DMS153 treated with DMSO at 0.1 percent for 48 hours (cell line): ENCODE results near the gene R3HDM2.
"Not testable (repeated sequence)": the region's sequence is repeated elsewhere in the genome, so short reads cannot be mapped to it uniquely, and the experiment has no call there.

Experiments used
- DNase-seq: peaks from one replicate; lab custom pipeline; 2025; ENCODE audit not compliant: unreplicated experiment; lab: John Stamatoyannopoulos, UW

The R3HDM2 gene

GRCh38 chr12:57381693-57382220, 49.1 kb downstream of the R3HDM2 start:
- no peak for DNase-seq

DNA sequence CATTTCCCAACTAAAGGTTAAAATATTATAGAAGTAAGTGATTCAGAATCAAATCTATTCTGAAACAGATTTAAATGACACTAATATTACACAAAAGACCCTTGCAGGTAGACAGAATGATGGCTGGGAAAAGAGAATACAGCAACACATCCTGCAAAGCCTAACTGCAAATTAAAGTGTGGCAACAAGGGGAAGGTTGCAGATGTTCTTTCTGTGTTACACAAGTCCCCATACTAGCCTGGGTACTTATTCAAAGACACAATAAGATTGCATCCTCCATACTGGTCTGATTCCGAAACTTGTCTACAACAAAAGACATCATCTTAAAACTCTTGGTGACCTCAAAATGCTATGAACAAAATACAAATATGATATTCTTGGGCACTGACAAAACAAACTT, 50.5 kb downstream of the R3HDM2 start:
- DNase-seq, result no peak

DNA sequence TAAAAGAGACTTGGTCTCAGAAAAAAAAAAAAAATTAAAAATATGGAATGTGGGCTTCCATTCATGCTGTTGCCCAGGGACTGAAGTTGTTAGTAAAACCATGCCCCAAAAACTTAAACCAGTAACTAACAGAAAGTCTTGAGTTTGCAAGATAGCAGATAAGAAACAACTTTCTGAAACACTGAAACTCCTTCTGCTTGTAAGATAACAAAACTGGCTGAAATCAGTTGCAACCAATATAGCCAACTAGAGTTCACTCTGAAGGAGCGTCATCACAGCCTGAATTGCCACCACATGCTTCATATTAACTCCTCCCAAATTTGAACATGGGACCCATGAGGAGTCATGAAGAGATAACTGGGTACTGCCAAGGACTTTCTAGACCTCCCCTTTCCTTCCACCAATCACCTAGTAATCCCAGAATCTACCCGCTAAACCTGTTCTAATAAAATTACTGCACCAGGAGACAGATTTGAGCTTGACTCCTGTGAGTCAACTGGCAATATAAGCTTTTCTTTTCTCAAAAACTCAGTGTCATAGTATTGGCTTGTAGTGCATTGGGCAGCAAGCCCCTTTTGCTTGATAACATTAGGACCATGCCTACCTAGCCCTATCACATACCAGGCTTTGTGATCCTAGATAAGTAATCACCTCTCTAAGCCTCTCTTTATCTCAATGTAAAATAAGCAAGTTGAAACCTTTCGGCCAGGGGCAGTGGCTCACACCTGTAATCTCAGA, 53.6 kb downstream of the R3HDM2 start:
- no peak for DNase-seq

- DNase-seq, result no peak
These were observed 58.6 kb downstream of the R3HDM2 start for GRCh38 chr12:57372233-57372632.

DNA sequence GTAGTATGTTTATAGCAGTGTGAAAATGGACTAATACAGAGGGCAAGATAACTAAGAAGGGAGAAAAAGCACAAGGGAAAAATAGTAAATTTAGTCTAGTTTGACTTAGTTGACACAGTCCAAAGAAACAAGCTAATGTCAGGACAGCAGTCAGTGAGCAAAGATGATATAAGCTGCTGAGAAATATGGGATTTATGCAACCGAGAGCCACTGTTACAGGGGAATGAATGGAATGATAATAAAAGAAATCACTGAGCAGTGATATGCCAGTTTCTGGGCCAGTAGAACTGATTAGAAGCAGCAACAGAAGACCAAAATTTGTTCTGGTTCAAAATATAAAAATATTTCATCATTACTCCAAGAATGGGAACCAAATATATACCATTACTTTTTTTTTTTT, 60.1 kb downstream of the R3HDM2 start:
- DNase-seq, result no peak

- no peak for DNase-seq
These were observed 60.8 kb downstream of the R3HDM2 start for GRCh38 chr12:57370072-57370471.

GRCh38 chr12:57369202-57369601, 61.6 kb downstream of the R3HDM2 start:
- DNase-seq, result no peak

- DNase-seq, result no peak
These were observed 62.3 kb downstream of the R3HDM2 start for GRCh38 chr12:57368349-57369095.

DNA sequence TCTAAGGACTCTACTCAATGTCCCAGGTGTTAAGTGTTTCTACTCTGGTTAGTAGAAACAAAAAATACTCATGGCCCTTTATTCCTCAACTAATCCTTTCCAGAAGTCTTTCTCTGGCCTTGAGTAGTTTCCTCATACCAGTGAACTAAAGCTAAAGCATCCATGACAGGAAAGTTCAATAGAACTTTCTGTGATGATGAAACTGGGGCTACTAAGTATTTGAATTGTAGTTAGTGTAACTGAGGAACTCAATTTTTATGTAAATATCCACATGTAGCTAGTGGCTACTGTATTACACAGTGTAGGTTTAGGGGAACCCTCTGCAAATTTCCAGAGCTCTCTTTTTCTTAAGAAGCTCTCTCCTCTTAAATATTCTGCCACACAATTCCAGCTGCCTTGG, 63.7 kb downstream of the R3HDM2 start:
- no peak for DNase-seq

DNA sequence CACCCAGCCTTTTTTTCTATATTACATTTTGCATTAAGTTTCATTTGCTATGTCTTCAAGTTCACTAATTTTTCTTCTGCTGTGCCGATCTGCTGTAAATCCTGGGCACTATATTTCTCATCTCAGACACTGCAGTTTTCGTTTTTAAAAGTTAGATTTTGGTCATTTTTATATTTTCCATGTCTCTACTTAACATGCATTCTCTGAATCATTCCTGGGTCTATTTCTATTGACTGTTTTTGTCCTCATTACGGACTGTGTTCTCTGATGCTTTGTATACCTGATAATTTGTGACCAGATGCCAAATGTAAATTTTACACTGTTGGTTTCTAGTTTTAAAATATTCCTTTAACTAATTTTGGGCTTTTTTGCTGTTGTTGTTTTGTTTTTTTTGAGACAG, 64.5 kb downstream of the R3HDM2 start:
- DNase-seq, result no peak

DNA sequence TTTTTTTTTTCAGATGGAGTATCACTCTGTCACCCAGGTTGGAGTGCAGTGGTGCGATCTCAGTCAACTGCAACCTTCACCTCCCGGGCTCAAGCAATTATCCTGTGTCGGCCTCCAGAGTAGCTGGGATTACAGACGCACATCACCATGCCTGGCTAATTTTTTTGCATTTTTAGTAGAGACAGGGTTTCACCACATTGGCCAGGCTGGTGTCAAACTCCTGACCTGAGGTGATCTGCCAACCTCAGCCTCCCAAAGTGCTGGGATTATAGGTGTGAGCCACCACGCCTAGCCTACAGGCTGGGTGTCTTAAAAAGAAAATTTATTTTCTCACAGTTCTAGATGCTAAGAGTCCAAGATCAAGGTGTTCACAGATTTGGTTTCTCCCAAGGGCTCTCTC, 66.7 kb downstream of the R3HDM2 start:
- DNase-seq, result not testable (repeated sequence)

- no peak for DNase-seq
These were observed 70.4 kb downstream of the R3HDM2 start for GRCh38 chr12:57360468-57360867.

- no peak for DNase-seq
These were observed 72.2 kb downstream of the R3HDM2 start for GRCh38 chr12:57358646-57359045.

GRCh38 chr12:57355734-57356133, 75.1 kb downstream of the R3HDM2 start:
- no peak for DNase-seq

- no peak for DNase-seq
These were observed 78.7 kb downstream of the R3HDM2 start for GRCh38 chr12:57352166-57352565.

DNA sequence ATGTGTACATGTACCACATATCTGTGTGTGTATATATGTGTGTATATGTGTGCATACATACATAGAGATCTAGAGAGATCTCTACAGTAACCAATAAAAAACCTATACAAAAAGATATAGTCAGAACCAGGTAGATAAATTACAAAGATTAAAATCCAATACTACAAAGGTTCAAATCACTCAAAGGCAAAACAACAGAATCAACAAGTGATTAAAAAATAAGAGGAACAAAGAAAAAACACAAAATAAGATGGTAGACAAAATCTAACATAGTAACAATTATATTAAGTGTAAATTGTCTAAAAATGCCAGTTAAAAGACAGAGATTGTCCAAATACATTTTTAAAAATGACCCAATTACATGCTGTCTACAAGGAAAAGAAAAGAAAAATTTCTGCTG, 83.6 kb downstream of the R3HDM2 start:
- no peak for DNase-seq

GRCh38 chr12:57343703-57344378, 87.0 kb downstream of the R3HDM2 start:
- DNase-seq, result no peak

DNA sequence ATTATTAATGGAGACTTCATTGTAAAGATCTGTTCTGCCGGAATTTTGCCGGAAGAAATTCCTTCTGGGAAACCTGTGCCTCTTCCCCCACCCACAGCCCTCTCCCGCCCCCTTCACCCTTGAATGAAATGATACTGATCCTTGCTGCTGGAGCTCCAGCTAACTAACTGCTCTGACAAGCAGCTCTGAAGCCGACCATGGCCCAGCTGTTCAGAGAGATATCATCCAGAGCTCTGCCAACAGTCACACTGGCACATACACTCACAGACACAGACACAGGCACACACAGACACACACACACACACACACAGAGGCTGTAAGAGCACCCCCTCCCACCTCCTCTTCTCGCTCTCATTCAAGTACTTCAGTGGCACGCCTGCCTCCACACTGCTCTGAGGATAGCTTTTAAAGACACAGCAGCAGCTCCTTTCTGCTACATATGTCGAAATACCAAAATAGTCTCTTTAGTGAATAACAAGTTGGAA, 88.6 kb downstream of the R3HDM2 start:
- no peak for DNase-seq

DNA sequence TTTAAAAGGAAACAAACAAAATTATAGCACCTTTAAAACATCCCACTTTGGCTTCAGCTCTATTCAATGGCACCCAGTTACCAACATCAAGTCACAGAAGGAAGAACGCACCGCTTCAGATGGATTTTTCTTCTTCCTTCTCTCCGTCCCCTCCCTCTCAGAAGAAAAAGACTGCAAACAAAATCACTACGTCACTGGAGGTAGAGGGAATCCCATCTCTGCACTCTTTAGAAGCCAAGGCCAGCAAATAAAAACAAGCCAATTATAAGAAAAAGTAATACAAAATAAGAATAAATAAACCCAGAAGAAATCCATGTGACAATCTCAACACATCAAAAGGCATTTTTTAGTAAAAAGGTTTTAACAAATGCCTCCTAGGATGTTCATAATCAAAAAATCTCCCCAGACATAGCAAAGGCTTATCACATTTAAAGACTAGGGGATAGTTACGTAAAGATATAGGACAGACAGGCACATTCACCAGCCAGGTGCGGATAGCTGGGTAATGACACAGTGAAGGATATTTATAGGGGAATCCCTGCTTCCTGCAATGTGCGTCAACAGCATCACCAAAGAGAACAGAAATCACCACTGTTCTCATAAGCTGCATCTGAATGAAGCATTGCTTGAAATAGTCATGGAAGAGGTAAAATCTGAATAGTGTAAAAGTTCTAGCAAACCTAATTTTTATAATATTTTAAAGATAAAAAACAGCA, 89.4 kb downstream of the R3HDM2 start:
- DNase-seq, result no peak

DNA sequence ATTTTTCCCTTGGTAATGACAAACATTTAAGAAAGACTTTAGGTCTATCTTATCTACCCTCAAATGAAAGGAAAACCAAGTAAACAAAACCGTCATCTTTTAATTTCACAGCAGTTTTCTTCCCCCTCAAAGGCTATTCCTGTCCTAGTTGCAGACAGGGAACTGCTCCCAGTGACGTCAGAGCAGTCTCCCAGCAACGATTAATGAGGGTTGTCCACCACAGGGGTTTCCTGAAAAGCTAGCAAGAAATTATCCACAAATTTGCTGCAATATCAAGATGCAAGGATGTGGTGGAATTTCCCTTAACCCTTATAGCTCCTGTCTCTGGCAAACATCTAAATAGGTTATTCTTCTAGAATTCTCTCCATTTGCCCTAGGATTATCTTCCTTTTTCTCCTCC, 90.7 kb downstream of the R3HDM2 start:
- no peak for DNase-seq

- DNase-seq, result not testable (repeated sequence)
These were observed 94.5 kb downstream of the R3HDM2 start for GRCh38 chr12:57336299-57336698.
